ENCODE measurements around the gene COTL1. TPM values are rescaled to one million over a fixed set of nuclear protein-coding genes. Genes with fewer than 3 reads are reported as not detected.
A peak's percentile ranks its signal among the peaks of the same experiment; 100 is the strongest.

Gene COTL1
- total and polyA plus RNA-seq, 2 of the 13 experiments (the other 11 are each of a cell fraction or from before 2014, with no cell fraction given): 8.7 to 16.9 TPM

- TF ChIP-seq, protein P1, sequence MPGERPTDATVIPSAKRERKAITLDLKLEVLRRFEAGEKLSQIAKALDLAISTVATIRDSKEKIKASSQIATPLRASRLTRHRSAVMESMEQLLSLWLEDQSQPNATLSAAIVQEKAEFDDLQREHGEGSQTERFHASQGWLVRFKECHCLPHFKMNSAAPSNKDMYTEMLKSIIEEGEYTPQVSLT (CRISPR knock-in tag; IDR thresholded peaks at IDR 0.05; ENCODE audit: borderline replicate concordance, low read depth): no peak
- TF ChIP-seq ADNP (CRISPR knock-in tag; IDR thresholded peaks at IDR 0.05) (no peak), ZNF33B (CRISPR knock-in tag; IDR thresholded peaks at IDR 0.05) (no peak), ZFY (CRISPR knock-in tag; IDR thresholded peaks at IDR 0.05) (peak; percentile 67), SP140L (CRISPR knock-in tag; IDR thresholded peaks at IDR 0.05; ENCODE audit: borderline replicate concordance) (no peak), CREB1 (IDR thresholded peaks at IDR 0.05) (no peak), CREB1 (CRISPR knock-in tag; IDR thresholded peaks at IDR 0.05) (no peak), PBX2 (CRISPR knock-in tag; IDR thresholded peaks at IDR 0.05) (no peak), MIXL1 (CRISPR knock-in tag; IDR thresholded peaks at IDR 0.05) (no peak), ZNF768 (CRISPR knock-in tag; IDR thresholded peaks at IDR 0.05) (0 out of 2 replicates have a peak, but pooled peaks have one; percentile 52), MYC (CRISPR knock-in tag; IDR thresholded peaks at IDR 0.05; ENCODE audit: borderline replicate concordance) (no peak), ZNF337 (CRISPR knock-in tag; IDR thresholded peaks at IDR 0.05; ENCODE audit: borderline replicate concordance, low read depth) (no peak), ZNF607 (CRISPR knock-in tag; IDR thresholded peaks at IDR 0.05; ENCODE audit: borderline replicate concordance) (peak; percentile 89), ZMYM2 (CRISPR knock-in tag; IDR thresholded peaks at IDR 0.05) (no peak), FOXM1 (CRISPR knock-in tag; IDR thresholded peaks at IDR 0.05) (no peak), ARID4A (CRISPR knock-in tag; IDR thresholded peaks at IDR 0.05; ENCODE audit: borderline replicate concordance) (peak; percentile 45), IKZF1 (IDR thresholded peaks at IDR 0.05) (no peak)
- TF ChIP-seq, protein P2, sequence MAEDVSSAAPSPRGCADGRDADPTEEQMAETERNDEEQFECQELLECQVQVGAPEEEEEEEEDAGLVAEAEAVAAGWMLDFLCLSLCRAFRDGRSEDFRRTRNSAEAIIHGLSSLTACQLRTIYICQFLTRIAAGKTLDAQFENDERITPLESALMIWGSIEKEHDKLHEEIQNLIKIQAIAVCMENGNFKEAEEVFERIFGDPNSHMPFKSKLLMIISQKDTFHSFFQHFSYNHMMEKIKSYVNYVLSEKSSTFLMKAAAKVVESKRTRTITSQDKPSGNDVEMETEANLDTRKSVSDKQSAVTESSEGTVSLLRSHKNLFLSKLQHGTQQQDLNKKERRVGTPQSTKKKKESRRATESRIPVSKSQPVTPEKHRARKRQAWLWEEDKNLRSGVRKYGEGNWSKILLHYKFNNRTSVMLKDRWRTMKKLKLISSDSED (CRISPR knock-in tag; IDR thresholded peaks at IDR 0.05): no peak
- TF ChIP-seq, protein P3, sequence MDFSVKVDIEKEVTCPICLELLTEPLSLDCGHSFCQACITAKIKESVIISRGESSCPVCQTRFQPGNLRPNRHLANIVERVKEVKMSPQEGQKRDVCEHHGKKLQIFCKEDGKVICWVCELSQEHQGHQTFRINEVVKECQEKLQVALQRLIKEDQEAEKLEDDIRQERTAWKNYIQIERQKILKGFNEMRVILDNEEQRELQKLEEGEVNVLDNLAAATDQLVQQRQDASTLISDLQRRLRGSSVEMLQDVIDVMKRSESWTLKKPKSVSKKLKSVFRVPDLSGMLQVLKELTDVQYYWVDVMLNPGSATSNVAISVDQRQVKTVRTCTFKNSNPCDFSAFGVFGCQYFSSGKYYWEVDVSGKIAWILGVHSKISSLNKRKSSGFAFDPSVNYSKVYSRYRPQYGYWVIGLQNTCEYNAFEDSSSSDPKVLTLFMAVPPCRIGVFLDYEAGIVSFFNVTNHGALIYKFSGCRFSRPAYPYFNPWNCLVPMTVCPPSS (IDR thresholded peaks at IDR 0.05): no peak
- TF ChIP-seq, protein P4, sequence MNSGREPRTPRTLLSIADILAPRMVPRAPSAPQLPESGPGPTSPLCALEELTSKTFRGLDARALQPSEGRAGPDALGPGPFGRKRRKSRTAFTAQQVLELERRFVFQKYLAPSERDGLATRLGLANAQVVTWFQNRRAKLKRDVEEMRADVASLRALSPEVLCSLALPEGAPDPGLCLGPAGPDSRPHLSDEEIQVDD (CRISPR knock-in tag; IDR thresholded peaks at IDR 0.05; ENCODE audit: borderline replicate concordance): no peak
- TF ChIP-seq, protein P5, sequence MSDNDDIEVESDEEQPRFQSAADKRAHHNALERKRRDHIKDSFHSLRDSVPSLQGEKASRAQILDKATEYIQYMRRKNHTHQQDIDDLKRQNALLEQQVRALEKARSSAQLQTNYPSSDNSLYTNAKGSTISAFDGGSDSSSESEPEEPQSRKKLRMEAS (IDR thresholded peaks at IDR 0.05): 0 out of 2 replicates have a peak, but pooled peaks have one; percentile 50
Measured at GRCh38 chr16:84648595-84649510, 31.0 kb upstream of the COTL1 start (continued).
